H1 (cell line): ENCODE data around the gene RPS13. TPM values are rescaled to one million over a fixed set of nuclear protein-coding genes. Genes with fewer than 3 reads are reported as not detected.

Source experiments
- CTCF ChIA-PET: fragments of 300-600 bp; sonication (Branson Sonifier 250); formaldehyde crosslinking; loops from one replicate; lab custom pipeline; 2021; ENCODE audit not compliant: partially characterized antibody; lab: Charles Lee
- POLR2A ChIA-PET: fragments of 300-600 bp; sonication (Branson Sonifier 250); formaldehyde crosslinking; loops from one replicate; lab custom pipeline; 2021; ENCODE audit warnings: inconsistent platforms; ENCODE audit not compliant: partially characterized antibody; lab: Charles Lee
- DNase-seq, 2 experiments: peaks; one replicate each; pipeline versions ENCODE4 v3.0.0 to v3.0.0-alpha.2; 2010 to 2022; ENCODE audit warnings: low spot score in 2 of 2, low read depth in 1 of 2, mixed read lengths in 1 of 2
- FAIRE-seq: peaks from 2 replicates; lab custom pipeline; 2011; peaks lifted over from hg19 to GRCh38; lab: Jason Lieb, UNC
- H2AFZ ChIP-seq: 2 replicates; pipeline ENCODE4 v1.8.1; 2012; ENCODE audit warnings: low read length, inconsistent platforms
- H2AK5ac ChIP-seq: 2 replicates; pipeline ENCODE4 v1.6.1; 2013; ENCODE audit warnings: low read depth, low read length
- H2BK120ac ChIP-seq: replicated peaks from 2 replicates; pipeline ENCODE3; 2013; ENCODE audit warnings: low read depth, low read length, inconsistent platforms
- H2BK12ac ChIP-seq: 2 replicates; pipeline ENCODE4 v1.6.1; 2013; ENCODE audit warnings: low read depth, low read length
- H2BK15ac ChIP-seq: 2 replicates; pipeline ENCODE4 v1.6.1; 2013; ENCODE audit warnings: low read length
- H2BK20ac ChIP-seq: 2 replicates; pipeline ENCODE4 v1.6.1; 2013; ENCODE audit warnings: low read length
- H2BK5ac ChIP-seq: 2 replicates; pipeline ENCODE4 v1.6.1; 2013; ENCODE audit warnings: low read depth, low read length
- H3K14ac ChIP-seq: 2 replicates; pipeline ENCODE4 v1.6.1; 2013; ENCODE audit warnings: inconsistent platforms; ENCODE audit not compliant: insufficient read length
- H3K18ac ChIP-seq: 2 replicates; pipeline ENCODE4 v1.6.1; 2013; ENCODE audit warnings: low read length; ENCODE audit errors: extremely low read depth
- H3K23ac ChIP-seq: 2 replicates; pipeline ENCODE4 v1.6.1; 2013; ENCODE audit warnings: inconsistent platforms; ENCODE audit not compliant: insufficient read length
- H3K23me2 ChIP-seq: 2 replicates; pipeline ENCODE4 v1.6.1; 2013; ENCODE audit warnings: low read depth, low read length
- H3K27ac ChIP-seq: 2 replicates; pipeline ENCODE4 v1.6.1; 2011; ENCODE audit warnings: low read depth, low read length, inconsistent platforms
- H3K27me3 ChIP-seq, 4 experiments: replicated peaks in 1 of 4; 1 replicate in 1 of 4; 2 replicates in 3 of 4; pipeline versions ENCODE4 v1.6.1 to v1.8.1; 2011 to 2013; ENCODE audit warnings: low read length in 3 of 4, mild to moderate bottlenecking in 3 of 4, inconsistent platforms in 2 of 4, mixed read lengths in 2 of 4, moderate library complexity in 1 of 4; ENCODE audit not compliant: control insufficient read depth in 3 of 4, insufficient read depth in 3 of 4; ENCODE audit errors: extremely low read depth in 1 of 4
- H3K36me3 ChIP-seq, 4 experiments: 2 replicates each; pipeline versions ENCODE4 v1.6.1 to v1.8.1; 2011 to 2013; ENCODE audit warnings: mild to moderate bottlenecking in 4 of 4, low read length in 3 of 4, moderate library complexity in 2 of 4, control low read depth in 1 of 4, inconsistent platforms in 1 of 4; ENCODE audit not compliant: insufficient read depth in 4 of 4, control insufficient read depth in 2 of 4
- H3K4ac ChIP-seq: replicated peaks from 2 replicates; pipeline ENCODE3; 2013; ENCODE audit warnings: low read length, low read depth, mixed read lengths, inconsistent platforms; ENCODE audit not compliant: insufficient read length
- H3K4me1 ChIP-seq, 4 experiments: replicated peaks in 1 of 4; 1 replicate in 1 of 4; 2 replicates in 3 of 4; pipeline versions ENCODE4 v1.6.1 to v1.8.1; 2011 to 2013; ENCODE audit warnings: low read length in 3 of 4, inconsistent platforms in 2 of 4, mixed read lengths in 1 of 4; ENCODE audit not compliant: insufficient read depth in 4 of 4, control insufficient read depth in 3 of 4
- H3K4me2 ChIP-seq, 2 experiments: 2 replicates each; pipeline versions ENCODE4 v1.6.1 to v1.8.1; 2011 to 2013; ENCODE audit warnings: low read depth in 2 of 2, low read length in 2 of 2, control low read depth in 1 of 2, inconsistent platforms in 1 of 2, mild to moderate bottlenecking in 1 of 2; ENCODE audit not compliant: insufficient read depth in 1 of 2
- H3K4me3 ChIP-seq, 4 experiments: fragments of 200-600, 300-600 bp in 1 of 4; sonication (generic), shearing (Covaris generic), sonication (Bioruptor Twin) in 1 of 4; 2 replicates each; pipeline versions ENCODE4 v1.5.1 to v1.8.1; 2011 to 2016; ENCODE audit warnings: low read length in 4 of 4, low read depth in 3 of 4, control low read depth in 2 of 4, inconsistent platforms in 2 of 4, mild to moderate bottlenecking in 2 of 4, mixed read lengths in 1 of 4, moderate library complexity in 1 of 4; ENCODE audit not compliant: insufficient read depth in 2 of 4; ENCODE audit errors: extremely low read depth in 1 of 4
- H3K56ac ChIP-seq: replicated peaks from 2 replicates; pipeline ENCODE3; 2013; ENCODE audit warnings: low read depth, mild to moderate bottlenecking, mixed read lengths, low read length, inconsistent platforms; ENCODE audit not compliant: insufficient read length
- H3K79me1 ChIP-seq: 2 replicates; pipeline ENCODE4 v1.6.1; 2013; ENCODE audit warnings: low read depth, low read length, control low read depth
- H3K79me2 ChIP-seq, 2 experiments: 2 replicates each; pipeline versions ENCODE4 v1.6.1 to v1.8.1; 2012 to 2013; ENCODE audit warnings: low read length in 2 of 2, mild to moderate bottlenecking in 2 of 2, inconsistent platforms in 1 of 2; ENCODE audit not compliant: insufficient read depth in 2 of 2, control insufficient read depth in 1 of 2
- H3K9ac ChIP-seq, 4 experiments: replicated peaks in 1 of 4; 1 replicate in 1 of 4; 2 replicates in 3 of 4; pipeline versions ENCODE4 v1.6.1 to v1.8.1; 2011 to 2013; ENCODE audit warnings: low read depth in 3 of 4, low read length in 3 of 4, control low read depth in 2 of 4, mild to moderate bottlenecking in 2 of 4, moderate library complexity in 2 of 4, inconsistent platforms in 1 of 4; ENCODE audit errors: extremely low read depth in 1 of 4
- H3K9me3 ChIP-seq, 2 experiments: 2 replicates each; pipeline versions ENCODE4 v1.6.1 to v1.8.1; 2012 to 2013; ENCODE audit warnings: mild to moderate bottlenecking in 2 of 2, moderate library complexity in 2 of 2, control low read depth in 1 of 2, inconsistent platforms in 1 of 2, low read depth in 1 of 2, low read length in 1 of 2, mixed read lengths in 1 of 2; ENCODE audit not compliant: insufficient read depth in 2 of 2
- H4K20me1 ChIP-seq, 2 experiments: replicated peaks in 1 of 2; 2 replicates each; pipeline versions ENCODE3 to v1.8.1; 2011 to 2013; ENCODE audit warnings: inconsistent platforms in 2 of 2, low read length in 2 of 2, mild to moderate bottlenecking in 1 of 2; ENCODE audit not compliant: insufficient read depth in 2 of 2, control insufficient read depth in 1 of 2
- H4K5ac ChIP-seq: 2 replicates; pipeline ENCODE4 v1.6.1; 2013; ENCODE audit warnings: low read length, low read depth, mixed read lengths, inconsistent platforms; ENCODE audit not compliant: insufficient read length
- H4K8ac ChIP-seq: 2 replicates; pipeline ENCODE4 v1.8.0; 2013; ENCODE audit warnings: mild to moderate bottlenecking, moderate library complexity, low read length, inconsistent platforms; ENCODE audit not compliant: insufficient read depth; ENCODE audit errors: extremely low read depth
- H4K91ac ChIP-seq: replicated peaks from 2 replicates; pipeline ENCODE3; 2013; ENCODE audit warnings: low read length, mixed read lengths, inconsistent platforms; ENCODE audit not compliant: insufficient read length
- NANOG ChIP-seq: IDR thresholded peaks from 2 replicates; pipeline ENCODE4 v1.6.1; 2011; ENCODE audit warnings: low read length, low read depth, mild to moderate bottlenecking, inconsistent platforms; ENCODE audit not compliant: insufficient read depth, poor library complexity, severe bottlenecking
- PHF8 ChIP-seq: fragments of 200-600 bp; sonication (generic); conservative IDR thresholded peaks from 2 replicates; pipeline ENCODE4 v1.7.1; 2012; ENCODE audit warnings: low read depth, mild to moderate bottlenecking, inconsistent platforms, low read length, moderate library complexity
- POLR2AphosphoS5 ChIP-seq: IDR thresholded peaks from 2 replicates; pipeline ENCODE4 v1.6.1; 2011; ENCODE audit warnings: low read depth, low read length
- RBBP5 ChIP-seq: IDR thresholded peaks from 2 replicates; pipeline ENCODE4 v1.7.1; 2012; ENCODE audit warnings: low read depth, mild to moderate bottlenecking, inconsistent platforms, low read length, moderate library complexity, borderline replicate concordance
- RFX5 ChIP-seq: IDR thresholded peaks from 2 replicates; pipeline ENCODE4 v1.6.1; 2011; ENCODE audit warnings: low read depth, low read length, improper control_type of control experiment, borderline replicate concordance
- TAF7 ChIP-seq: optimal IDR thresholded peaks from 2 replicates; pipeline ENCODE3; 2011; ENCODE audit warnings: low read depth, mild to moderate bottlenecking, inconsistent platforms, low read length, moderate library complexity, borderline replicate concordance
- WGBS, 2 experiments: shearing (Covaris generic) in 1 of 2; methylation state at CpG; one replicate each; pipeline versions ENCODE4 v1.1.6 to v1.1.7; 2013 to 2015; ENCODE audit warnings: low lambda C conversion rate in 2 of 2, mixed read lengths in 2 of 2, inconsistent platforms in 1 of 2, low coverage in 1 of 2, missing lambda C conversion rate in 1 of 2; ENCODE audit not compliant: insufficient replicate concordance in 2 of 2, insufficient coverage in 1 of 2, insufficient read length in 1 of 2; ENCODE audit errors: extremely low coverage in 1 of 2, missing lambda C conversion rate in 1 of 2; 5-methylcytosine and 5-hydroxymethylcytosine counted together
- long read RNA-seq, 2 experiments: library from RNA in 1 of 2; library from capped mRNA in 1 of 2; stranded (forward); transcript quantifications; one replicate each; pipeline ENCODE4 v2.0.0, GENCODE V29; 2021; ENCODE audit warnings: inconsistent platforms in 1 of 2
- polyA minus RNA-seq, 3 experiments: library from RNA; depleted of rRNA, polyadenylated mRNA; stranded (reverse); fragments of >200 nt; gene quantifications; 1 replicate in 2 of 3; 2 replicates in 1 of 3; pipeline ENCODE4 v1.2.3, GENCODE V29; 2011
- polyA plus RNA-seq, 7 experiments: library from polyadenylated mRNA; depleted of rRNA in 3 of 7; stranded (reverse) in 5 of 7; unstranded in 2 of 7; fragments of >200 nt in 5 of 7; fragments of 200-250 nt in 2 of 7; gene quantifications; 1 replicate in 5 of 7; 2 replicates in 1 of 7; 4 replicates in 1 of 7; pipeline versions ENCODE4 v1.2.1 to v1.2.3, GENCODE V29; 2011 to 2013; ENCODE audit warnings: missing spikeins in 2 of 7, mixed read lengths in 2 of 7
- total RNA-seq: library from RNA; stranded (reverse); fragmentation: NEBNext Ultra II Directional; extraction: Animal tissue kit (Norgen Biotek cat#: 25700); gene quantifications from 2 replicates; pipeline ENCODE4 v1.2.1, GENCODE V29; 2021

The RPS13 gene
- total RNA-seq (1,310 and 1,336 TPM in 2 replicates), polyA plus RNA-seq (2011; rRNA removed) (1,818 and 2,270 TPM in 2 replicates), polyA minus RNA-seq (2011; rRNA and poly(A)+ RNA removed) (523 and 539 TPM in 2 replicates)
- polyA plus RNA-seq (2011; cell fraction: cytosol; rRNA removed), result 1,982 TPM
- 640 TPM for polyA plus RNA-seq (2011; cell fraction: nucleus; rRNA removed)
- polyA plus RNA-seq (2012, experiment 1 of 2), result 1,729 to 2,391 TPM (median 1,829 TPM) in 4 replicates
- 2,854 TPM for polyA plus RNA-seq (2012, experiment 2 of 2)
- 2,037 TPM for polyA plus RNA-seq (2013, experiment 1 of 2)
- 2,020 TPM for polyA plus RNA-seq (2013, experiment 2 of 2)
- polyA minus RNA-seq (2011; cell fraction: cytosol; rRNA and poly(A)+ RNA removed), result 283 TPM
- 1,271 TPM for polyA minus RNA-seq (2011; cell fraction: nucleus; rRNA and poly(A)+ RNA removed)
- long read RNA-seq, experiment 1, transcript RPS13-203 (5 exons, 664 nt), result minor isoform, 270 of 1,874 reads
- long read RNA-seq, experiment 1, transcript RPS13-207 (2 exons, 594 nt), result minor isoform, 9 of 1,874 reads
- long read RNA-seq, experiment 1, transcript RPS13-208 (3 exons, 746 nt), result minor isoform, 75 of 1,874 reads
- long read RNA-seq, experiment 1, transcript RPS13-202 (6 exons, 646 nt), result major isoform, 1,348 of 1,874 reads
- long read RNA-seq, experiment 1, partial matches to known transcripts, result 56 of 1,874 reads
- long read RNA-seq, experiment 1, other reads (novel, unspliced or antisense), result 101 of 1,874 reads
- long read RNA-seq, experiment 2, transcript RPS13-203 (5 exons, 664 nt), result major isoform, 27 of 144 reads
- long read RNA-seq, experiment 2, partial matches to known transcripts, result 107 of 144 reads
- long read RNA-seq, experiment 2, other reads (novel, unspliced or antisense), result 6 of 144 reads

GRCh38 chr11:17077520-17078401, at the start of gene RPS13:
Gene RPS13, minus strand, starts transcription at chr11:17077667. Its CDS starts 26 bp downstream, at chr11:17077641.
- 2% methylated on average over 46 of the region's 55 CpGs; no CpG with 5 or more reads in 1 of the 2 experiments for WGBS, 2 experiments
- Histone ChIP-seq H3K36me3 (peaks cover 10 to 39% (median 24%) of the 10 kb centered on the region in 4 experiments), H3K18ac (peak within 1 kb of the TSS; percentile 96), H2AFZ (no peak within 1 kb of the TSS), H3K9ac (peak within 1 kb of the TSS; percentile 95 to 99 (median 98)), H4K8ac (peak within 1 kb of the TSS; percentile 95; the same call in 1 of the 2 replicates), H2BK15ac (peak within 1 kb of the TSS; percentile 95), H3K4me3 (peak within 1 kb of the TSS; percentile 84 to 99 (median 94)), H3K79me2 (peaks cover 8 to 21% of the 10 kb centered on the region in 2 experiments), H3K14ac (no peak within 1 kb of the TSS), H2BK5ac (peak within 1 kb of the TSS; percentile 97), H3K9me3 (no peaks in the 10 kb centered on the region), H3K4me2 (peak within 1 kb of the TSS; percentile 96 to 100), H3K79me1 (peaks cover 4% of the 10 kb centered on the region; the same call in 1 of the 2 replicates), H3K4me1 (peaks cover 0 to 5% (median 3%) of the 10 kb centered on the region in 4 experiments; a peak in 6 of 7 replicates), H2BK20ac (no peak within 1 kb of the TSS), H3K27ac (peak within 1 kb of the TSS; percentile 97), H3K27me3 (no peaks in the 10 kb centered on the region), H4K91ac (peak within 1 kb of the TSS; percentile 91), H2AK5ac (peak within 1 kb of the TSS; percentile 79), H4K20me1 (peaks cover 0 to 10% of the 10 kb centered on the region in 2 experiments), H3K23ac (no peak within 1 kb of the TSS), H3K4ac (peak within 1 kb of the TSS; percentile 58), H3K23me2 (peaks cover 10% of the 10 kb centered on the region), H3K56ac (peak within 1 kb of the TSS; percentile 84), H2BK12ac (peak within 1 kb of the TSS; percentile 82; the same call in 1 of the 2 replicates), H2BK120ac (peak within 1 kb of the TSS; percentile 35), H4K5ac (peak within 1 kb of the TSS; percentile 77)
- CTCF ChIA-PET, result interaction anchor here (0.6 to 1.7 kb wide), 11 partner anchors 14 to 451 kb away, joined by 3 to 7 read pairs (median 4); no protein-coding TSS in a partner anchor
- FAIRE-seq (peak; percentile 97), DNase-seq (peak; percentile 91 to 98)
- POLR2A ChIA-PET, result interaction anchor here (0.5 to 3.8 kb wide), 54 partner anchors 8 to 1305 kb away, joined by 3 to 47 read pairs (median 4); partner anchors contain the start of genes NUCB2, PIK3C2A and PLEKHA7
- TF ChIP-seq TAF7 (peak; percentile 90), RFX5 (no peak), NANOG (no peak), RBBP5 (peak; percentile 42; the same call in 1 of the 2 replicates), PHF8 (peak; percentile 75), POLR2AphosphoS5 (peak; percentile 92)
